Activated CD4-positive, alpha-beta T cell treated with anti-CD3 and anti-CD28 coated beads, Interleukin-2, amount 10 ng/mL, durations not matched to agents 24 days and 14 days (primary cell): ENCODE results near the gene TRIM49B. TPM values are rescaled to one million over a fixed set of nuclear protein-coding genes. Genes with fewer than 3 reads are reported as not detected.
"Not testable (repeated sequence)": the region's sequence is repeated elsewhere in the genome, so short reads cannot be mapped to it uniquely, and the experiment has no call there.

Experiments
- DNase-seq: peaks from one replicate; pipeline ENCODE4 v3.0.0; 2022
- H3K27ac Mint-ChIP-seq: one replicate; pipeline ENCODE4 v1.8.0; 2022; ENCODE audit warnings: mild to moderate bottlenecking, mixed read lengths
- H3K27me3 Mint-ChIP-seq: one replicate; pipeline ENCODE4 v1.8.0; 2022; ENCODE audit warnings: mixed read lengths
- H3K36me3 Mint-ChIP-seq: one replicate; pipeline ENCODE4 v1.8.0; 2022; ENCODE audit warnings: low read depth, mild to moderate bottlenecking, mixed read lengths
- H3K4me1 Mint-ChIP-seq: one replicate; pipeline ENCODE4 v1.8.0; 2021; ENCODE audit warnings: mixed read lengths
- H3K4me3 Mint-ChIP-seq: one replicate; pipeline ENCODE4 v1.8.0; 2022; ENCODE audit warnings: mild to moderate bottlenecking, moderate library complexity, mixed read lengths
- H3K9me3 Mint-ChIP-seq: one replicate; pipeline ENCODE4 v1.8.0; 2021; ENCODE audit warnings: mixed read lengths
- intact Hi-C: fragments of 100-400 bp; cut with micrococcal nuclease; formaldehyde crosslinking; loops from one replicate; pipeline ENCODE4 v1.15.1; 2023
- total RNA-seq: library from RNA; stranded (reverse); gene quantifications from 2 replicates; pipeline ENCODE4 v1.2.3, GENCODE V29; 2022

TRIM49B gene
- total RNA-seq, result not detected in 2 replicates

- H3K4me3 Mint-ChIP-seq, H3K27ac Mint-ChIP-seq, DNase-seq, H3K36me3 Mint-ChIP-seq, H3K9me3 Mint-ChIP-seq, intact Hi-C loops, H3K4me1 Mint-ChIP-seq, H3K27me3 Mint-ChIP-seq: not testable (repeated sequence)
These were observed at the start of gene TRIM49B for GRCh38 chr11:49028523-49028922. Gene TRIM49B, plus strand, starts transcription at chr11:49028823. Its CDS starts 2,777 bp downstream, at chr11:49031600.

GRCh38 chr11:48983785-48984184 lies 44.8 kb upstream of the TRIM49B start, which contains the start of gene TRIM51G:
Gene TRIM51G, minus strand, starts transcription at chr11:48983885. Its CDS starts 2,190 bp downstream, at chr11:48981695.
- DNase-seq, H3K27me3 Mint-ChIP-seq, intact Hi-C loops, H3K9me3 Mint-ChIP-seq, H3K4me1 Mint-ChIP-seq, H3K4me3 Mint-ChIP-seq, H3K36me3 Mint-ChIP-seq, H3K27ac Mint-ChIP-seq: not testable (repeated sequence)

GRCh38 chr11:49048229-49048628 lies 19.6 kb downstream of the TRIM49B start:
- H3K4me1 Mint-ChIP-seq, H3K36me3 Mint-ChIP-seq, H3K4me3 Mint-ChIP-seq, H3K27ac Mint-ChIP-seq, DNase-seq, H3K9me3 Mint-ChIP-seq, H3K27me3 Mint-ChIP-seq, intact Hi-C loops: not testable (repeated sequence)

- DNase-seq, H3K4me3 Mint-ChIP-seq, H3K4me1 Mint-ChIP-seq, H3K27me3 Mint-ChIP-seq, H3K9me3 Mint-ChIP-seq, intact Hi-C loops, H3K36me3 Mint-ChIP-seq, H3K27ac Mint-ChIP-seq: not testable (repeated sequence)
These were observed 21.2 kb downstream of the TRIM49B start for GRCh38 chr11:49049821-49050220.

GRCh38 chr11:49059012-49059411 lies 30.4 kb downstream of the TRIM49B start, which contains the start of gene TRIM64C:
Gene TRIM64C, minus strand, starts transcription at chr11:49059112. Its CDS starts 0 bp downstream, at chr11:49059112.
- H3K36me3 Mint-ChIP-seq, H3K4me3 Mint-ChIP-seq, H3K27ac Mint-ChIP-seq, DNase-seq, H3K9me3 Mint-ChIP-seq, H3K27me3 Mint-ChIP-seq, intact Hi-C loops, H3K4me1 Mint-ChIP-seq: not testable (repeated sequence)

GRCh38 chr11:49069897-49070296 lies 41.3 kb downstream of the TRIM49B start:
- H3K27ac Mint-ChIP-seq, DNase-seq, intact Hi-C loops, H3K4me1 Mint-ChIP-seq, H3K4me3 Mint-ChIP-seq, H3K27me3 Mint-ChIP-seq, H3K9me3 Mint-ChIP-seq, H3K36me3 Mint-ChIP-seq: not testable (repeated sequence)

Other genes starting within 250 kb of the TRIM49B start
- not detected in 2 replicates for gene TRIM51G, start 44.9 kb upstream of the TRIM49B start, total RNA-seq
- gene TRIM64C, start 30.3 kb downstream of the TRIM49B start, total RNA-seq, result not detected in 2 replicates
- gene FOLH1, start 179.8 kb downstream of the TRIM49B start, total RNA-seq, result not detected in 2 replicates